Activated T-cell treated with anti-CD3 and anti-CD28 coated beads for 4 hours (primary cell): ENCODE results near the gene VILL.
"Not testable (repeated sequence)": the region's sequence is repeated elsewhere in the genome, so short reads cannot be mapped to it uniquely, and the experiment has no call there.

Experiments
- DNase-seq: peaks from one replicate; pipeline ENCODE4 v3.0.0-alpha.2; 2020

VILL gene

GRCh38 chr3:37964146-37964545 is 26.4 kb upstream of the VILL start:
- DNase-seq: no peak

GRCh38 chr3:37964716-37965115 is 25.9 kb upstream of the VILL start:
- DNase-seq: no peak

GRCh38 chr3:37967260-37967881 is 23.2 kb upstream of the VILL start:
- DNase-seq: peak; percentile 36

- DNase-seq: no peak
These were observed 22.4 kb upstream of the VILL start for GRCh38 chr3:37968199-37968598.

DNA sequence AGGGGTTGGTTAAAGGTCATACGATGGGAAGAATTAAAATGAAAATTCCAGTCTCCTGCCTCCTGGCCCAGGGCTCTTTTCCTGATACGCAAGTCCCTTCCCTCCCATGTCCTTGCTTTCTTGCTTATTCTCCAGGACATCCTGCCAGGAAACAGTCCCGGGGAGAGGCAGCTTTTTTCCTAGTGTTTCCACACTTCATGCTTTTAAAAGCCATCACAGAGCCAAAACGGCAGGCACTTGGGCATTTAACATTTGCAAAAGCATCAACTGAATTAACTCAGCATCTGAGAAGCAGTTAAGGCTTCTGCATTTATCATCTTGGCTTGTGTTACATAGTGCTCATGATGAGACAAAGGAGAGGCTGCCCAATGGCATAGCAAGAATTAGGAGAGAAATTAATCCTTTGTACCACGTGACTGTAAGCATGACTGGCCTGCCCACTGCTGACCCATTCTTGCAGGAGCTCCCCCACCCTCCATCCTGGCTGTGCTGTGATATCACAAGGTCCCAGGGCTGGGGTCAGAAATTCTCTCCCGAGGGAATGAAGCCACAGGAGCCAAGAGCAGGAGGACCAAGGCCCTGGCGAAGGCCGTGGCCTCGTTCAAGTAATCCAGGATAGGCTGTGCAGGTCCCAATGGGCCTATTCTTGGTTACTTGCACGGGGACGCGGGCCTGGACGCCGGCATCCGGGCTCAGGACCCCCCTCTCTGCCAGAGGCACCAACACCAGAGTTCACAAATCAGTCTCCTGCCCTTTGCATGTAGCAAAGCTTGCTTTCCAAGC is 21.6 kb upstream of the VILL start:
- DNase-seq: no peak

- DNase-seq: no peak
These were observed 20.9 kb upstream of the VILL start for GRCh38 chr3:37969596-37970100.

- DNase-seq: no peak
These were observed 19.8 kb upstream of the VILL start for GRCh38 chr3:37970802-37971201.

DNA sequence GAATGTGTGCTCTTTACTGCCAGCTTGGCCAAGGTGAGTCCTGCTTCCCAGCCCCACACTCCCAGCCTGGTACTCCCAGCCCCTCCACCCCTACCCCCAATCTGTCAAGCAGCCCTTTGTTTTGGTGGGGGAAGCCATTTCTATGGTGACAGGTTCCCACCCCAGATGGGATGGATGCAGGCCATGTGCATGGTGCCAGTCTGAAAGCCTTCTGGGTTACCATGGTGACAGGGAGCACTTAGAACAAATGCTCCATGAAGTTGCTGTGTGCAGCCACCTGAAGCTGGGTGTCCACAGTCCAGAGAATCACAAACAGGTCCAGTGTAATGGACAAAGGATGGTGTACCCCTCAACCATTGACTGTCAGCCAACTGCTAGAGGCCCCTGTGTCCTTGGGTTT is 19.1 kb upstream of the VILL start:
- no peak for DNase-seq

- not testable (repeated sequence) for DNase-seq
These were observed 18.5 kb upstream of the VILL start for GRCh38 chr3:37972056-37972455.

GRCh38 chr3:37973246-37974054 is 17.1 kb upstream of the VILL start:
- no peak for DNase-seq

DNA sequence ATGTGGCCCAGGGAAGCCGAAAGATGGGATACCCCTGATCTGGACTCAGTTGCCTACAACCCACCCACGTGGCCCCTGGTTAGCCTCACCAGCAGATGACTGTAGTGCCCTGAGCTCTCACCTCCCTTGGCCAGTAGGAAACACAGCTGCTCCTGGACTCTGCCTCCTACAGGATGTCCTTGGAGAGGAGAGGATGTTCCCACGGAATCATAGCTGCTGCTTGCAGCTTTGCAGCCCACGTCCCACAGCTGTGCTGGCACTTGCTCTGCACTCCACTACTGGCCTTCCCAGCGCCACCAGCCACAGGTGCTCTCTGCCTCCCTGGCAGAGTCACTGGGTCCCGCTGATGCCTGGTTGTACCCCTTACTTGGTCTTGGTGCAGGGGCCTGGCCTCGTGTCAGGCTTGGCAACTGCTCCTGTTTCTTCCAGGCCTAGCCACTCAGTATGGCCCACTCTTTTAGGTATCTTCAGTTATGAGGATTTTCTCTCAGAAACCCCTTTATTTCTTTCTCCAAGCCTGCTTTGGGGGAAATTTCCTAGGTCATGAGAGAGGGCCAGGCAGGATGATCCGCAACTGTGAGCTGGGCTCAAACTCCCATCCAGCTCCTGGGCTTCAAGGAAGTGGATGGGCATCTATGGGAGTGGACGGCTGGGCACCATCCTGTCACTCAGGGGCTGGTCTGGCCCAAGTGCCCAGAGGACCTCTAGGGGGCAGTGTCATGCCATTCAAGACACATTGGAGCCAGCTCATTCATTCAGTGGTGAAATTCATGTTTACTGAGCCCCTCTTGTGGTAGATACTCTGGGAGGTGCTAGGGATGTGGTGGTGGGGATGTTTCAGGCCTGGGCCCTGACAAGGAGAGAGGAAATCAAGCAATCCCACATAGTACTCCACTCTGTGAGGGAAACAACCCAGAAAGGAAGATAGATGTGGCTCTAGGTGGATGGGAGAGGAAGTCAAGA is 16.2 kb upstream of the VILL start:
- peak; percentile 64 for DNase-seq

DNA sequence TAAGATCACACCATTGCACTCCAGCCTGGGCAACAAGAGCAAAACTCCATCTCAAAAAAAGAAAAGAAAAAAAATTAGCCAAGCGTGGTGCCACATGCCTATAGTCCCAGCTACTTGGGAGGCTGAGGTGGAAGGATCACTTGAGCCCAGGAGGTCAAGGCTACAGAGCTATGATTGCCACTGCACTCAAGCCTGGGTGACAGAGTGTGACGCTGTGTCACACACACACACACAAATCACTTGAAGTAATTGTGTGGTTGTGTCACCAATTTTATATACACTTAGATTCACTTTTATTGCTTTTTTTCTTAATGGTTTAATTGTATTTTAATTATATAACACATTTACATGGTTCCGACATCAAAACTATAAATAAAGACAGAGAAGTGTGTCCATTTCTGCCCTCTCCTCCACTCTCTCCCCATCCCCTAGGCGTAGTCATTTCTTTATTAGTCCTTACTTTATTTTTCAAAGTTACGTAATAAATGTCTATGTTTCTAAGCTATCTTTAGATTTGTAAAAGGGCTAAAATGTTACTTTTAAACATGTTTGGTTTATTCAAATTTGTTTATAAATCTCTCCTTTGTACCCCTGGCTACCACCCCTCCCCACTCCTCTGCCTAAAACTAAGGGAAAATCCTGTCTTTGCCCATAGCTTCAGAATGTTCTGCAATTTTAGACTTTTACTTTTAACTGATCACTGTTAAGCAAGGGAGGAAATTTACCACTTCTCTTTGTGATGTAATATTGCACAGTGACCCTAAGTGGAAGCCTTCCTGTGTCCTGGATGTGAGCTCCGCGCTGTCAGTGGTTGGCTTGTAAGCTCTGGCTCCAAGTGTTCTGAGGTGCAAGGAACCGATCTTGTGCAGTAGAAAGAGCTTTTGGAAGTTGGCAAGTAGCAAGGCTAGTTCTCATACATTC is 10.8 kb upstream of the VILL start:
- no peak for DNase-seq

DNA sequence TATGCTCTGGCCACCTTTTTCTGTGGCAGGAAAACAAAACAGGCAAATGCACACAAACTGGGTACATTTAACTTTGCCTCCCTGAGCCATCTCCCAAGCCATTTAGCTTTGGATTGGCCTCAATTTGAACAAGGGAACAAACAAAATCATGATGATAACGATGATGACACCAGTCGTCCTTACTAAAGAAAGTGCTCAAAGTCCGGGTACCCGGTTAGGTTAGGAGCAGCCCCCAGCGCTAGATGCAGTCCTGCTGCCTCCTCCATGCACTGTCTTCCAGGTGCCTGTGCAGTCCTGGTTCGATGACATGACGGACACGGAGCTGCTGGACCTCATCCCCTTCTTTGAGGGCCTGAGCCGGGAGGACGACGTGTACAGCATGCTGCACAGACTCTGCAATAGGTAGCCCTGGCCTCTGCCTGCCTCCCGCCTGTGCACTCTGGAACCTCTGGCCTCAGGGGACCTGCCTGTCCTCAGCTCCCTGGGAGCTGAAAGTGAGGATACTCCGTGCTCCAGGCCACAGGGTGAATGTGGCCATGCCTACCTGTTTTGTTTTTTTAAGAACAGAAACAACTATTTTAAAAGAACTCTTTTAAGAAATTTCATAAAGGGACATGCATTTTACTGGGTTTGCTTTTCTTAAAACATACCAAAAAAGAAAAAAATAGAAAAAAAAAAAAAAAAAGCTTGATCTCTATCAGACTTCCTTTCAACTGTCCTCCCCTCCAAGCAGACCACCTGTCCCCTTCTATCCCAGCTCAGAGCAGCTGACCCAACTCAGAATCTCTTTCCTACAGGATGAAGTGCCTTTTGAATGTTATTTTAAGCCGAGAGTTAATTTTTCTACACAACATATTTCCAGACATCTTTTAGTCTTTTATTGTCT is 9.9 kb upstream of the VILL start:
- no peak for DNase-seq

- no peak for DNase-seq
These were observed 9.3 kb upstream of the VILL start for GRCh38 chr3:37981348-37981664.

DNA sequence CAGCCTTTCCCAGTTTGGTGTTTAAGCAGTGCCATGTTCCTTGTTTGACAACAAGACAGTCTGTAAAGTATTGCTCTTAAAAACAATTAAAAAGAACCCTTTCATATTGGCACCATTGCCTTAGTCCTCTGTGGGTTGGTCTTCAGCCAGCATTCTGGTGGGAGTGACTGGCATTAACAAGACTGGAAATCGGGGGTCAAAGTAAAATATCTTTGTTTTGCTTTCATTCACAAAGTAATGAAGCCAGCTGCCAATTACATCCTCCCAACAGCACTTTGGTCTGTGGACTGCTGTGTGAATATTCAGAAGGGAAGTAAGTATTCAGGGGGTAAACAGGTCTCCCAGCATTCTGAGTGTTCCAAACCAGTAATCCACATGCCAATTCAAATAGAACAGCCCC is 8.3 kb upstream of the VILL start:
- no peak for DNase-seq

- no peak for DNase-seq
These were observed 6.5 kb upstream of the VILL start for GRCh38 chr3:37984051-37984450.

- DNase-seq: no peak
These were observed 6.0 kb upstream of the VILL start for GRCh38 chr3:37984596-37984995.

- DNase-seq: no peak
These were observed 4.8 kb upstream of the VILL start for GRCh38 chr3:37985637-37986320.

DNA sequence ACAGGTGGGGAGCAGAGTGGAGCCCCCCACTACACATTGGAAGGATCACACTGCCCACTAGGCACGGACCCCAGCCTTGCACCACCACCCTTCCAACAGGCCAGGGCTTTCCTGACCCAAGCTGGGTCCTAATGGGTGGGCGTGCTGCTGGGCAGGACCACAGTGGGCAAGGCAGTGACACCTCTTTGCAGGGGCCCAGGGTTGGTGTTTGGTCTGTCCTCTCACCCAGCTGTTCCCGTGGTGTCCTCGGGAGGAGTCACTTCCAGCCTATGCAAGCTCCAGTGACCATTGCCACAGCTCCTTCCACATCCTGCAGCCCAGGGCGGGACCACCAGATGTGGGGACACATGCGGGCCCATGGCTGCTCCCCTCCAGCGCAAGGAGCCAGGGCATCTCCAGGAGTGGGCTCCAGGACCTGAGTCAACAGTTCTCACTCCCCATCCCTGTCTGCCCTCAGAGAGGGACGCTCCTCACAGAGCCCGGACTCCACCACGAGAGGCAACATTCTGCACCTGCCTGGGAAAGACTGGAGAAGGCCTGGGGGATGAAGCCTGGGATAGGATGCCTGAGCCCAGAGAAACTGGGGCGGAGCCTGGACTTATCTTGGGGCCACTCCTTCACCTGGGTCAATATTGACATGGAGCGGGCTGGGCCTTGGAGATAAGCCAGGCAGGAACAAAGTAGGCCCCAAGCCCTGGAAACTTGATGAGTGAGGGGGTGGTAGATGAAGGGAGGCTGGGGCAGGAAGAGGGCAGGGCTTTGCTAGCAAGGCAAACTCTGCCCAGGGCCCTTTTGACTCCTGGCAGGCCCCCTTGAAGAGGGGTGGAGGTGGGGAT is 3.9 kb upstream of the VILL start:
- no peak for DNase-seq
